Progenitor cell of endocrine pancreas (in vitro differentiated cells): Measurements from ENCODE around the gene BCL2A1. TPM values are rescaled to one million over a fixed set of nuclear protein-coding genes. Genes with fewer than 3 reads are reported as not detected.
"Not testable (repeated sequence)": the region's sequence is repeated elsewhere in the genome, so short reads cannot be mapped to it uniquely, and the experiment has no call there.

Experiments used
- DNase-seq: peaks from one replicate; pipeline ENCODE4 v3.0.0; 2021; ENCODE audit warnings: low spot score; ENCODE audit not compliant: unreplicated experiment
- H3K27ac Mint-ChIP-seq: 2 replicates; pipeline ENCODE4 v1.8.0; 2021; ENCODE audit warnings: mild to moderate bottlenecking, moderate library complexity, mixed read lengths
- H3K27me3 Mint-ChIP-seq: 2 replicates; pipeline ENCODE4 v1.8.0; 2021; ENCODE audit warnings: mixed read lengths
- H3K36me3 Mint-ChIP-seq: 2 replicates; pipeline ENCODE4 v1.8.0; 2022; ENCODE audit warnings: mixed read lengths; ENCODE audit not compliant: insufficient read depth
- H3K4me1 Mint-ChIP-seq: 2 replicates; pipeline ENCODE4 v1.8.0; 2021; ENCODE audit warnings: low read depth, mixed read lengths
- H3K4me3 Mint-ChIP-seq: 2 replicates; pipeline ENCODE4 v1.8.0; 2021; ENCODE audit warnings: low read depth, mild to moderate bottlenecking, moderate library complexity, mixed read lengths
- H3K9me3 Mint-ChIP-seq: 2 replicates; pipeline ENCODE4 v1.8.0; 2021; ENCODE audit warnings: low read depth, mixed read lengths
- total RNA-seq: library from RNA; stranded (reverse); gene quantifications from 2 replicates; pipeline ENCODE4 v1.2.1, GENCODE V29; 2021
- TF ChIP-seq, protein P1 (sequence below): fragments of 200-600 bp; sonication (generic); IDR thresholded peaks from one replicate; pipeline ENCODE4 v1.5.0; 2021; ENCODE audit warnings: antibody characterized with exemption, mild to moderate bottlenecking; ENCODE audit not compliant: unreplicated experiment

BCL2A1 gene
- total RNA-seq, 1 donor from 2014 or later = not detected

DNA sequence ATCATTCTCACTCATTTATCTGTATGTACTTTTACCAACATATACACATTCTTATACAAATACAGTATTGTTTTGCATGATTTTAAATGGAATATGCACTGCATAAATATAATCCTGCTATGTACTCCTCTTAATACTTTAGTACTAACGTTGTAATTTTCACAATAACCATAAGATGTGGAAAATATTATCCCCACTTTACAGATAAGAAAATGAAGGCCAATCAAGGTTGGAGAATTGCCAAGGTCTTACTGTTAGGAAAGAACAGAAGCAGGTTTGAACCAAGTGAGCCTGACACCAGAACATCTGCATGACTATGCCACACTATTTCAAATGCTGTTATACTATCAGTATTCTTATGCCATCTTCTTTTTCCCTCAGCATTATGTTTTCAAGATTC, 32.9 kb downstream of the BCL2A1 start:
- no peaks in the 10 kb centered on the region for H3K9me3 Mint-ChIP-seq
- H3K4me3 Mint-ChIP-seq = no peak overlapping the region
- DNase-seq = no peak
- H3K36me3 Mint-ChIP-seq = no peaks in the 10 kb centered on the region
- H3K4me1 Mint-ChIP-seq = peaks cover 6% of the 10 kb centered on the region
- H3K27me3 Mint-ChIP-seq = no peaks in the 10 kb centered on the region
- H3K27ac Mint-ChIP-seq = no peak overlapping the region
- TF ChIP-seq, protein P1, sequence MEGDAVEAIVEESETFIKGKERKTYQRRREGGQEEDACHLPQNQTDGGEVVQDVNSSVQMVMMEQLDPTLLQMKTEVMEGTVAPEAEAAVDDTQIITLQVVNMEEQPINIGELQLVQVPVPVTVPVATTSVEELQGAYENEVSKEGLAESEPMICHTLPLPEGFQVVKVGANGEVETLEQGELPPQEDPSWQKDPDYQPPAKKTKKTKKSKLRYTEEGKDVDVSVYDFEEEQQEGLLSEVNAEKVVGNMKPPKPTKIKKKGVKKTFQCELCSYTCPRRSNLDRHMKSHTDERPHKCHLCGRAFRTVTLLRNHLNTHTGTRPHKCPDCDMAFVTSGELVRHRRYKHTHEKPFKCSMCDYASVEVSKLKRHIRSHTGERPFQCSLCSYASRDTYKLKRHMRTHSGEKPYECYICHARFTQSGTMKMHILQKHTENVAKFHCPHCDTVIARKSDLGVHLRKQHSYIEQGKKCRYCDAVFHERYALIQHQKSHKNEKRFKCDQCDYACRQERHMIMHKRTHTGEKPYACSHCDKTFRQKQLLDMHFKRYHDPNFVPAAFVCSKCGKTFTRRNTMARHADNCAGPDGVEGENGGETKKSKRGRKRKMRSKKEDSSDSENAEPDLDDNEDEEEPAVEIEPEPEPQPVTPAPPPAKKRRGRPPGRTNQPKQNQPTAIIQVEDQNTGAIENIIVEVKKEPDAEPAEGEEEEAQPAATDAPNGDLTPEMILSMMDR = no peak

GRCh38 chr15:79935556-79936201, 35.3 kb downstream of the BCL2A1 start:
- not testable (repeated sequence) for H3K9me3 Mint-ChIP-seq, H3K4me3 Mint-ChIP-seq, H3K4me1 Mint-ChIP-seq, DNase-seq, H3K27ac Mint-ChIP-seq, H3K27me3 Mint-ChIP-seq, H3K36me3 Mint-ChIP-seq

GRCh38 chr15:79933231-79933630, 37.8 kb downstream of the BCL2A1 start:
- no peak overlapping the region for H3K4me3 Mint-ChIP-seq
- no peaks in the 10 kb centered on the region for H3K9me3 Mint-ChIP-seq
- DNase-seq = no peak
- TF ChIP-seq, protein P1 = no peak
- H3K27ac Mint-ChIP-seq = no peak overlapping the region
- H3K27me3 Mint-ChIP-seq = peaks cover 7% of the 10 kb centered on the region
- H3K4me1 Mint-ChIP-seq = peaks cover 6% of the 10 kb centered on the region
- peaks cover 1% of the 10 kb centered on the region for H3K36me3 Mint-ChIP-seq

DNA sequence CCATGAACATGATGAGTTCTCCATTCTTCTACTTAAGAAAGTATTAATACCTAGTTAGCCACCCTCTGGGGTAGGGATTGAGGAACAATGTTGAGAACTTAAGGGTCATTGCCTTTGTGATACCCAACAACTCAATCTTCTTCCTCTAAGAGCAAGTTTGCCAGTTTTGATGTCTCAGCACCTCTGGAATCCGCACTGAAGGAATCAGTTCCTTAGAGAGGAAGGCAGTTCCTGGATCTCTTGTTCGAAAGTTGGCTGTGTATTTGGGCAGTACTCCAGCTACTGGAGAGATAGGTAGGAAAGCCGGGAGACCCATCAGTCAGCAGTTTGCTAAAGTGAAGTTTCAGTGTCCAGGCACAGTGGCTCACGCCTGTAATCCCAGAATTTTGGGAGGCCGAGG, 38.5 kb downstream of the BCL2A1 start:
- Mint-ChIP-seq H3K4me3 (no peak overlapping the region), H3K27ac (no peak overlapping the region), H3K9me3 (no peaks in the 10 kb centered on the region), H3K4me1 (peaks cover 6% of the 10 kb centered on the region), H3K36me3 (peaks cover 1% of the 10 kb centered on the region), H3K27me3 (peaks cover 7% of the 10 kb centered on the region)
- DNase-seq = no peak
- TF ChIP-seq, protein P1 = no peak

GRCh38 chr15:79930516-79930915, 40.5 kb downstream of the BCL2A1 start:
- DNase-seq = no peak
- H3K27me3 Mint-ChIP-seq = peaks cover 7% of the 10 kb centered on the region
- H3K27ac Mint-ChIP-seq = peak overlapping the region; percentile 45
- no peaks in the 10 kb centered on the region for H3K9me3 Mint-ChIP-seq
- H3K4me1 Mint-ChIP-seq = peaks cover 3% of the 10 kb centered on the region
- TF ChIP-seq, protein P1 = no peak
- peaks cover 4% of the 10 kb centered on the region for H3K36me3 Mint-ChIP-seq
- no peak overlapping the region for H3K4me3 Mint-ChIP-seq

GRCh38 chr15:79929412-79929811, 41.6 kb downstream of the BCL2A1 start:
- H3K9me3 Mint-ChIP-seq = no peaks in the 10 kb centered on the region
- H3K4me3 Mint-ChIP-seq = no peak overlapping the region
- no peak overlapping the region for H3K27ac Mint-ChIP-seq
- H3K36me3 Mint-ChIP-seq = peaks cover 6% of the 10 kb centered on the region
- TF ChIP-seq, protein P1 = no peak
- no peaks in the 10 kb centered on the region for H3K4me1 Mint-ChIP-seq
- no peak for DNase-seq
- H3K27me3 Mint-ChIP-seq = peaks cover 7% of the 10 kb centered on the region

GRCh38 chr15:79926116-79926515, 44.9 kb downstream of the BCL2A1 start:
- H3K36me3 Mint-ChIP-seq = peaks cover 22% of the 10 kb centered on the region
- not testable (repeated sequence) for DNase-seq, H3K27ac Mint-ChIP-seq, H3K4me3 Mint-ChIP-seq, H3K27me3 Mint-ChIP-seq, H3K9me3 Mint-ChIP-seq, H3K4me1 Mint-ChIP-seq
